Measurements from ENCODE around the gene IMPG2. TPM values are rescaled to one million over a fixed set of nuclear protein-coding genes. Genes with fewer than 3 reads are reported as not detected.

Gene IMPG2
- total RNA-seq, 1 experiment from 2014 or later = 0.50 TPM

DNA sequence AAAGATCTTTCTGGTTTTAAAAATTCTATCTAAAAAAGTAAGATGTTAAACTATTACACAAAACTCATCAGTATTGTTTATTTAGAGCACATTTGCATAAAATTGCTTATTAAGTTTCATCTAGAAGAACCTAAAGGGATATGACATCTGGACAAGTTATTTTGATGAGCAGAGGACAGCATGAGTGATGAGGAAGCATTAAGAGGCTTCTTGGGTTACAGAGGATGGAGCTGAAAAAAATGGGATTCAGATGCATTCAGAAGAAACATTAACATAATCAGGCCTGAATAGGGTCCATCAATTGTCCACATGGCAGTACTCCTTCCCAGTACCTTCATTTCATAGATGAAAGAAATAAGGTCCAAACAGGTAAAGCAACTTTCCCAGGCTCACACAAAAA, 41.6 kb downstream of the IMPG2 start:
- Mint-ChIP-seq H3K4me3 (ENCODE audit: low read depth, unreplicated experiment) (no peak overlapping the region), H3K36me3 (ENCODE audit: insufficient read depth, unreplicated experiment) (no peaks in the 10 kb centered on the region), H3K27me3 (ENCODE audit: unreplicated experiment) (no peaks in the 10 kb centered on the region), H3K27ac (ENCODE audit: unreplicated experiment) (no peak overlapping the region), H3K9me3 (ENCODE audit: low read depth, unreplicated experiment) (no peaks in the 10 kb centered on the region), H3K4me1 (ENCODE audit: low read depth, unreplicated experiment) (no peaks in the 10 kb centered on the region)
- TF ChIP-seq, protein P1, sequence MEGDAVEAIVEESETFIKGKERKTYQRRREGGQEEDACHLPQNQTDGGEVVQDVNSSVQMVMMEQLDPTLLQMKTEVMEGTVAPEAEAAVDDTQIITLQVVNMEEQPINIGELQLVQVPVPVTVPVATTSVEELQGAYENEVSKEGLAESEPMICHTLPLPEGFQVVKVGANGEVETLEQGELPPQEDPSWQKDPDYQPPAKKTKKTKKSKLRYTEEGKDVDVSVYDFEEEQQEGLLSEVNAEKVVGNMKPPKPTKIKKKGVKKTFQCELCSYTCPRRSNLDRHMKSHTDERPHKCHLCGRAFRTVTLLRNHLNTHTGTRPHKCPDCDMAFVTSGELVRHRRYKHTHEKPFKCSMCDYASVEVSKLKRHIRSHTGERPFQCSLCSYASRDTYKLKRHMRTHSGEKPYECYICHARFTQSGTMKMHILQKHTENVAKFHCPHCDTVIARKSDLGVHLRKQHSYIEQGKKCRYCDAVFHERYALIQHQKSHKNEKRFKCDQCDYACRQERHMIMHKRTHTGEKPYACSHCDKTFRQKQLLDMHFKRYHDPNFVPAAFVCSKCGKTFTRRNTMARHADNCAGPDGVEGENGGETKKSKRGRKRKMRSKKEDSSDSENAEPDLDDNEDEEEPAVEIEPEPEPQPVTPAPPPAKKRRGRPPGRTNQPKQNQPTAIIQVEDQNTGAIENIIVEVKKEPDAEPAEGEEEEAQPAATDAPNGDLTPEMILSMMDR (IDR thresholded peaks at IDR 0.05; ENCODE audit: unreplicated experiment) = no peak
- no TSS peak for BruUV-seq (replicated peaks)
- CTCF ChIA-PET = no interaction called here
- intact Hi-C loops (cut with micrococcal nuclease; ENCODE audit: unreplicated experiment) = no loop called here
- no peak for DNase-seq

DNA sequence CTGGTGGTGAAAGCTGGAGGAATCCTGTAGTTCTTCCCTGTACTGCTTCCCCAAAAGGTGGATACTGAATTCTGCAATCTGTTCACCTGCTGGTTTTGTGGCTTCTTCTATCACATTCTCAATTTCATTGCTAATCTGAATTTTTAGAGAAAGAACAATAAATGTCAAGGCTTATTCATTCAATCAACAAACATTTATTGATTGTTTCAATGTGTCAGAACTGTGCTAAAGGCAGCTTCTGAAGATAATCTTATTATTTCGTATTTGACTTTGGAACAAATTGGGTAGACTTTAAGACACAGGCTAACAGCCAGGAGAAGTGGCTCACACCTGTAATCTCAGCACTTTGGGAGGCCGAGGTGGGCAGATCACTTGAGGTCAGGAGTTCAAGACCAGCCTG, 46.8 kb downstream of the IMPG2 start:
- no peak overlapping the region for H3K4me3 Mint-ChIP-seq (ENCODE audit: low read depth, unreplicated experiment)
- CTCF ChIA-PET = no interaction called here
- intact Hi-C loops (cut with micrococcal nuclease; ENCODE audit: unreplicated experiment) = no loop called here
- H3K27me3 Mint-ChIP-seq (ENCODE audit: unreplicated experiment) = no peaks in the 10 kb centered on the region
- H3K27ac Mint-ChIP-seq (ENCODE audit: unreplicated experiment) = no peak overlapping the region
- BruUV-seq (replicated peaks) = no TSS peak
- DNase-seq = no peak
- TF ChIP-seq, protein P1 (IDR thresholded peaks at IDR 0.05; ENCODE audit: unreplicated experiment) = no peak
- H3K4me1 Mint-ChIP-seq (ENCODE audit: low read depth, unreplicated experiment) = no peaks in the 10 kb centered on the region
- no peaks in the 10 kb centered on the region for H3K36me3 Mint-ChIP-seq (ENCODE audit: insufficient read depth, unreplicated experiment)
- H3K9me3 Mint-ChIP-seq (ENCODE audit: low read depth, unreplicated experiment) = no peaks in the 10 kb centered on the region

DNA sequence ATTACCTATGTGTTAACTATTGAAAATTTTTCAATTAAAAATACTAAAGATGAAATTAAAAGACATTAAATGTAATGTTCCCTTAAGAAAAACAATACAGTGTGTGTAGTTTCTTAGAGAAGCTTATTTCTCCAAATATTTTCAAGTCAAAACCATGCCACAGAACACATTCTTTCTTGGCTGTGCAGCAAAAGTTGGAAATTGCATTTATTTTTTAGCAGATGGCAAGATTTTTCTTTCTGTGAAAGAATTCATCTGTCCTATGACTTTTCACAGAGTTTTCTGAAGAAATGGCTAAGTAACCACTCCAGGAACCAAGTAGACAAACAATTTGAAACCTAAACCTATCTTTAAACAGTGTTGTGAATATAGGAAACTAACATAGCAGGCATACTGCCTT, 47.2 kb downstream of the IMPG2 start:
- intact Hi-C loops (cut with micrococcal nuclease; ENCODE audit: unreplicated experiment) = no loop called here
- no TSS peak for BruUV-seq (replicated peaks)
- no peaks in the 10 kb centered on the region for H3K27me3 Mint-ChIP-seq (ENCODE audit: unreplicated experiment)
- H3K9me3 Mint-ChIP-seq (ENCODE audit: low read depth, unreplicated experiment) = no peaks in the 10 kb centered on the region
- H3K27ac Mint-ChIP-seq (ENCODE audit: unreplicated experiment) = no peak overlapping the region
- CTCF ChIA-PET = no interaction called here
- H3K36me3 Mint-ChIP-seq (ENCODE audit: insufficient read depth, unreplicated experiment) = no peaks in the 10 kb centered on the region
- no peak overlapping the region for H3K4me3 Mint-ChIP-seq (ENCODE audit: low read depth, unreplicated experiment)
- H3K4me1 Mint-ChIP-seq (ENCODE audit: low read depth, unreplicated experiment) = no peaks in the 10 kb centered on the region
- TF ChIP-seq, protein P1 (IDR thresholded peaks at IDR 0.05; ENCODE audit: unreplicated experiment) = no peak
- DNase-seq = no peak

DNA sequence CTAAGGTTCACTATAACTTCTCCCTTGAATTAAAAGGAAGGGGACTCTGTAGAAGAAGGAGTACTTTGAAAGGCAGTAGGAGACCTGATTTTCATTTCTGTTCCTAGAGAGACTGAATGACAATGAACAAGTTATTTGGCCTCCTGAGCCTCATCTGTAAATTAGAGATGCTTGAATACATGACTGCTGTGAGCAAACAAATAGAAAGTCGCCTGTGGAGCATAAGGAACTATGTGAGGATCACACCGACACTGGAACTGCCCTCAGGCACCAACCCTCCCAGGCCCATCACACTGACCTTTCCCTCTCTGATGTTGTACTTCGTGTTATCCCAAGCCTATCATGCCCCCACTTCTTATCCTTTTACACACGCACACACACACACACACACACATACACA, 48.6 kb downstream of the IMPG2 start:
- BruUV-seq (replicated peaks) = no TSS peak
- Mint-ChIP-seq H3K27ac (ENCODE audit: unreplicated experiment) (no peak overlapping the region), H3K27me3 (ENCODE audit: unreplicated experiment) (no peaks in the 10 kb centered on the region)

More for the DNA sequence above, 48.6 kb downstream of the IMPG2 start:
- Mint-ChIP-seq H3K9me3 (ENCODE audit: low read depth, unreplicated experiment) (no peaks in the 10 kb centered on the region), H3K4me1 (ENCODE audit: low read depth, unreplicated experiment) (no peaks in the 10 kb centered on the region), H3K4me3 (ENCODE audit: low read depth, unreplicated experiment) (no peak overlapping the region), H3K36me3 (ENCODE audit: insufficient read depth, unreplicated experiment) (no peaks in the 10 kb centered on the region)
- DNase-seq = no peak
- CTCF ChIA-PET = no interaction called here
- TF ChIP-seq, protein P1 (IDR thresholded peaks at IDR 0.05; ENCODE audit: unreplicated experiment) = no peak
- intact Hi-C loops (cut with micrococcal nuclease; ENCODE audit: unreplicated experiment) = no loop called here

Data from Calu3 (cell line).